Activated T-helper 1 cell treated with anti-CD3 and anti-CD28 coated beads, Interleukin-12 subunit alpha, Interleukin-12 subunit beta, Interleukin-2, Interleukin-4 antibody, amounts not matched to agents 30 ng/mL and 10 ng/mL and 1 ng/mL, durations not matched to agents 14 hours and 24 hours and 36 hours (primary cell): ENCODE results near the gene KRT17. TPM values are rescaled to one million over a fixed set of nuclear protein-coding genes. Genes with fewer than 3 reads are reported as not detected.
"Not testable (repeated sequence)": the region's sequence is repeated elsewhere in the genome, so short reads cannot be mapped to it uniquely, and the experiment has no call there.

Experiments used
- DNase-seq: peaks from one replicate; pipeline ENCODE4 v3.0.0; 2021; ENCODE audit warnings: low spot score
- H3K27ac Mint-ChIP-seq: one replicate; pipeline ENCODE4 v1.8.0; 2021; ENCODE audit warnings: mild to moderate bottlenecking, mixed read lengths
- H3K27me3 Mint-ChIP-seq: one replicate; pipeline ENCODE4 v1.8.0; 2022; ENCODE audit warnings: mild to moderate bottlenecking, moderate library complexity, mixed read lengths; ENCODE audit not compliant: insufficient read depth
- H3K36me3 Mint-ChIP-seq: one replicate; pipeline ENCODE4 v1.8.0; 2021; ENCODE audit warnings: low read depth, mixed read lengths
- H3K4me1 Mint-ChIP-seq: one replicate; pipeline ENCODE4 v1.8.0; 2021; ENCODE audit warnings: low read depth, mixed read lengths
- H3K4me3 Mint-ChIP-seq: one replicate; pipeline ENCODE4 v1.8.0; 2021; ENCODE audit warnings: mild to moderate bottlenecking, moderate library complexity, mixed read lengths
- H3K9me3 Mint-ChIP-seq: one replicate; pipeline ENCODE4 v1.8.0; 2021; ENCODE audit warnings: mixed read lengths
- intact Hi-C: fragments of 100-400 bp; cut with micrococcal nuclease; formaldehyde crosslinking; loops from one replicate; pipeline ENCODE4 v1.15.1; 2024
- total RNA-seq: library from RNA; stranded (reverse); gene quantifications from 2 replicates; pipeline ENCODE4 v1.2.3, GENCODE V29; 2022

Gene KRT17
- total RNA-seq, 1 donor from 2014 or later: not detected

- no peaks in the 10 kb centered on the region for H3K4me1 Mint-ChIP-seq
- no peak for DNase-seq
Observed at GRCh38 chr17:41617698-41618097, 6.7 kb downstream of the KRT17 start.

GRCh38 chr17:41617136-41617535 is 7.2 kb downstream of the KRT17 start:
- H3K9me3 Mint-ChIP-seq: no peaks in the 10 kb centered on the region

More at GRCh38 chr17:41617698-41618097, 6.7 kb downstream of the KRT17 start:
- Mint-ChIP-seq H3K27me3 (no peaks in the 10 kb centered on the region), H3K36me3 (no peaks in the 10 kb centered on the region), H3K27ac (no peak overlapping the region), H3K9me3 (no peaks in the 10 kb centered on the region), H3K4me3 (no peak overlapping the region)
- intact Hi-C loops: no loop called here

GRCh38 chr17:41616486-41616885 is 7.9 kb downstream of the KRT17 start:
- H3K36me3 Mint-ChIP-seq, H3K27ac Mint-ChIP-seq, H3K9me3 Mint-ChIP-seq, H3K4me1 Mint-ChIP-seq, intact Hi-C loops, H3K4me3 Mint-ChIP-seq, DNase-seq, H3K27me3 Mint-ChIP-seq: not testable (repeated sequence)

More at GRCh38 chr17:41617136-41617535, 7.2 kb downstream of the KRT17 start:
- H3K4me3 Mint-ChIP-seq: no peak overlapping the region
- H3K27ac Mint-ChIP-seq: no peak overlapping the region
- no peaks in the 10 kb centered on the region for H3K36me3 Mint-ChIP-seq
- no peaks in the 10 kb centered on the region for H3K27me3 Mint-ChIP-seq
- no peaks in the 10 kb centered on the region for H3K4me1 Mint-ChIP-seq
- intact Hi-C loops: no loop called here
- no peak for DNase-seq

- no peaks in the 10 kb centered on the region for H3K27me3 Mint-ChIP-seq
- no peak overlapping the region for H3K4me3 Mint-ChIP-seq
- no peaks in the 10 kb centered on the region for H3K36me3 Mint-ChIP-seq
- H3K9me3 Mint-ChIP-seq: no peaks in the 10 kb centered on the region
- no peak overlapping the region for H3K27ac Mint-ChIP-seq
- no peaks in the 10 kb centered on the region for H3K4me1 Mint-ChIP-seq
- intact Hi-C loops: no loop called here
- DNase-seq: no peak
Observed at GRCh38 chr17:41615454-41615853, 8.9 kb downstream of the KRT17 start.

- H3K4me3 Mint-ChIP-seq, DNase-seq, H3K9me3 Mint-ChIP-seq: not testable (repeated sequence)
Observed at GRCh38 chr17:41614767-41615166, 9.6 kb downstream of the KRT17 start.

GRCh38 chr17:41614098-41614497 is 10.3 kb downstream of the KRT17 start:
- Mint-ChIP-seq H3K4me1 (no peaks in the 10 kb centered on the region), H3K27me3 (peaks cover 5% of the 10 kb centered on the region), H3K36me3 (no peaks in the 10 kb centered on the region), H3K27ac (no peak overlapping the region), H3K9me3 (no peaks in the 10 kb centered on the region), H3K4me3 (no peak overlapping the region)
- no peak for DNase-seq
- intact Hi-C loops: no loop called here

More at GRCh38 chr17:41614767-41615166, 9.6 kb downstream of the KRT17 start:
- H3K27me3 Mint-ChIP-seq, H3K27ac Mint-ChIP-seq, intact Hi-C loops, H3K36me3 Mint-ChIP-seq, H3K4me1 Mint-ChIP-seq: not testable (repeated sequence)

GRCh38 chr17:41613277-41614082 is 10.9 kb downstream of the KRT17 start:
- Mint-ChIP-seq H3K27me3 (peaks cover 5% of the 10 kb centered on the region), H3K4me3 (no peak overlapping the region), H3K36me3 (no peaks in the 10 kb centered on the region), H3K27ac (no peak overlapping the region), H3K9me3 (no peaks in the 10 kb centered on the region), H3K4me1 (no peaks in the 10 kb centered on the region)
- intact Hi-C loops: no loop called here
- DNase-seq: no peak

GRCh38 chr17:41612376-41613160 is 11.8 kb downstream of the KRT17 start, which contains the start of gene KRT16:
KRT16 (minus strand) TSS chr17:41612767; CDS start chr17:41612688, 79 bp downstream.
- H3K4me3 Mint-ChIP-seq, H3K27ac Mint-ChIP-seq, H3K36me3 Mint-ChIP-seq, intact Hi-C loops, H3K4me1 Mint-ChIP-seq, DNase-seq, H3K27me3 Mint-ChIP-seq, H3K9me3 Mint-ChIP-seq: not testable (repeated sequence)

GRCh38 chr17:41610965-41611640 is 13.3 kb downstream of the KRT17 start:
- Mint-ChIP-seq H3K27ac (no peak overlapping the region), H3K36me3 (peaks cover 7% of the 10 kb centered on the region), H3K27me3 (peaks cover 5% of the 10 kb centered on the region), H3K4me3 (no peak overlapping the region), H3K9me3 (peaks cover 16% of the 10 kb centered on the region), H3K4me1 (no peaks in the 10 kb centered on the region)
- intact Hi-C loops: no loop called here
- DNase-seq: no peak

GRCh38 chr17:41610061-41610517 is 14.3 kb downstream of the KRT17 start:
- H3K4me1 Mint-ChIP-seq, intact Hi-C loops, H3K27me3 Mint-ChIP-seq, DNase-seq, H3K4me3 Mint-ChIP-seq, H3K27ac Mint-ChIP-seq, H3K36me3 Mint-ChIP-seq: not testable (repeated sequence)
- peaks cover 19% of the 10 kb centered on the region for H3K9me3 Mint-ChIP-seq

GRCh38 chr17:41606930-41607329 is 17.4 kb downstream of the KRT17 start:
- peaks cover 18% of the 10 kb centered on the region for H3K27me3 Mint-ChIP-seq
- H3K36me3 Mint-ChIP-seq, H3K27ac Mint-ChIP-seq, H3K4me3 Mint-ChIP-seq, DNase-seq, intact Hi-C loops, H3K4me1 Mint-ChIP-seq: not testable (repeated sequence)
- H3K9me3 Mint-ChIP-seq: peaks cover 19% of the 10 kb centered on the region

GRCh38 chr17:41602524-41602923 is 21.9 kb downstream of the KRT17 start:
- Mint-ChIP-seq H3K9me3 (peaks cover 16% of the 10 kb centered on the region), H3K27ac (no peak overlapping the region), H3K36me3 (peaks cover 7% of the 10 kb centered on the region), H3K4me3 (no peak overlapping the region), H3K27me3 (peaks cover 16% of the 10 kb centered on the region), H3K4me1 (no peaks in the 10 kb centered on the region)
- DNase-seq: no peak
- intact Hi-C loops: no loop called here
